IPS-NIHi7 (cell line): Measurements from ENCODE around the gene IFNA16.
"Not testable (repeated sequence)": the region's sequence is repeated elsewhere in the genome, so short reads cannot be mapped to it uniquely, and the experiment has no call there.

Experiments used
- DNase-seq: peaks from one replicate; pipeline ENCODE4 v3.0.0; 2012; ENCODE audit warnings: mixed read lengths; ENCODE audit errors: extremely low spot score

Gene IFNA16

DNA sequence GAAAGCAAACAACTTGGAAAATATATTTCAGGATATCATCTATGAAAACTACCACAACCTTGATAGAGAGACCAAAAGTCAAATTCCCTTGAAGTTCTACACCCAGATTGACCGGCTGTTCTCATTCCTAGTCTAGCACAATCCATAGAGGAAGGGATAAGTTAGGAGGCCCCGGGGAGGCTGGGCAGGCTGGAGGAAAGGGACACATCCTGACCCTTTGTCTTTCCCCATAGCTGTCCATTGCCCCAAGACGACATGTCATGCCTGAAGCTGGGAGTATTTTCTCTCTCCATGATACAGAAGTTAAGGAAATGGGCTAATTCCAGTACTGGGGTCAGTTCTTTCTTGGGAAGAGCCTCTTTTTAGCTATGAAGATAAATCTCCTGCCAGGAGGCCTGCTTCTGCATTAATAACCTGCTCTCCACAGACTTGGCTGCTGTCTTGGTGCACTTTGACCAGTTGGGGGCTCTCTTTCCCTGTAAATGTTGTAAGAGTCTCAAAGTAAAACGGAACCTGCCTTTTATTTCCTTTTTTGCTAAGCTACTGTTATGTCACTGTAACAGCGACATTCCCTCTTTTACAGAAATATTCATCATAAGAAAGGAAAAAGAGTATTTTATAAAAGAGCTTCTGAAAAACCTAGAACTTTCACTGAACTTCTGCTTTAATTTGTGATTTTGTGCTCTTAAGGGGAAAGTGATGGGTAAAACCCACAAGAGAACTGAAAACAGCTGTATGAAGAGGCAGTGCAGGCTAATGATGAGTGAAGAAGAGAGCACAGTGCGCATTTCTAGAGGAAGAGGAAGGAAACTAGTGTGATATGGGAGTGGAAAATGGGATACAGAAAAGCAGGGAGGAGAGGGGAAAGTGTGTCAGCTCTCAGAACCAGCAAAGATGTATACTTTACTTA lies 22.0 kb downstream of the IFNA16 start:
- not testable (repeated sequence) for DNase-seq

DNA sequence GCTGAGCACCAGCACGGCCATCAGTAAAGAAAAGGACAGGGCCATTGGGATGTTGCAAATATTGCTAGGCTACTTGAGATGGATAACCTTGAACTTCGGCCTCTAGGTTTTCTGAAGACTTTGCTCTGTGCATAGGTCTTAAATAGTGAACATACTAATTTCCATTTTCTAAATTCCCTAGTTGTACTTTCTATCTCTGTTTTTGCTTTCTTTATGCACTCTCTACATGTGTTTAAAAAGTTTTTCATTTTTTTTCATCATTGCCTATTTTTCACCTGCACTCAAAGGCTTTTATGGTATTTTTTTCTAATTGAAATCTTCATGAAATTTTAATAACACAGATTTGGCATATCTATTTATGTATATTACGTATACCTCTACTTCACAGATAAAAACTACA lies 29.6 kb downstream of the IFNA16 start, which contains the start of gene IFNA4:
IFNA4 (minus strand) TSS at position 101 of the 400 bp plus-strand sequence; CDS start at position 45, 56 bp downstream.
- DNase-seq, result not testable (repeated sequence)

DNA sequence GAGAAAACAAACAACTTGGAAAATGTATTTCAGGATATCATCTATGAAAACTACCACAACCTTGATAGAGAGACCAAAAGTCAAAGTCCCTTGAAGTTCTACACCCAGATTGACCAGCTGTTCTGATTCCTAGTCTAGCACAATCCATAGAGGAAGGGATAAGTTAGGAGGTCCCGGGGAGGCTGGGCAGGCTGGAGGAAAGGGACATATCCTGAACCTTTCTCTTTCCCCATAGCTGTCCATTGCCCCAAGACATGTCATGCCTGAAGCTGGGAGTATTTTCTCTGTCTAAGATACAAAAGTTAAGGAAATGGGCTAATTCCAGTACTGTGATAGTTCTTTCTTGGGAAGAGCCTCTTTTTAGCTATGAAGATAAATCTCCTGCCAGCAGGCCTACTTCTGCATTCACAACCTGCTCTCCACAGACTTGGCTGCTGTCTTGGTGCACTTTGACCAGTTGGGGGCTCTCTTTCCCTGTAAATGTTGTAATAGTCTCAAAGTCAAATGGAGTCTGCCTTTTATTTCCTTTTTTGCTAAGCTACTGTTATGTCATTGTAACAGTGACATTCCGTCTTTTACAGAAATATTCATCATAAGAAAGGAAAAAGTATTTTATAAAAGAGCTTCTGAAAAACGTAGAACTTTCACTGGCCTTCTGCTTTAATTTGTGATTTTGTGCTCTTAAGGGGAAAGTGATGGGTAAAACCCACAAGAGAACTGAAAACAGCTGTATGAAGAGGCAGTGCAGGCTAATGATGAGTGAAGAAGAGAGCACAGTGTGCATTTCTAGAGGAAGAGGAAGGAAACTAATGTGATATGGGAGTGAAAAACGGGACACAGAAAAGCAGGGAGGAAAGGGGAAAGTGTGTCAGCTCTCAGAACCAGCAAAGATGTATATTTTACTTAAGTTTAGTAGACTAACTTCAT lies 34.0 kb downstream of the IFNA16 start:
- peak; percentile 13 for DNase-seq

DNA sequence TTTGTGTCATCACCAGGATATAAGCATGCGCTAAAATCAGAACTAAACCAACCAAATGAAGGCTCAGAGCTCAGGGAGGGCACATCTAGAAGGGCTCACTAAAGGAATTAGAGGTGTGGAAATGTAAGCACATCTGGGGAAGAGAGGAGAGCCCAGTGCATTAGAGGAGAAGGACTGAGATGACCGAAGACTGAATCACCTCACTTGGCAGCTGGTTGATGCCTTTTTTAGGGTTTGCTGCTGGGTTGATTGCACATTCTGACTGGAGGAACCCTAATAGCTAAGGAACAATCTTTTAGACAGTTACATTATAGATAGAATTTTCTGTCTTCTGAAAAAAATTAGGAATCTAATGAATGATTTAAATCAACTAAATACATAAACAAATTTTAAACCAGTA lies 42.4 kb downstream of the IFNA16 start:
- no peak for DNase-seq

DNA sequence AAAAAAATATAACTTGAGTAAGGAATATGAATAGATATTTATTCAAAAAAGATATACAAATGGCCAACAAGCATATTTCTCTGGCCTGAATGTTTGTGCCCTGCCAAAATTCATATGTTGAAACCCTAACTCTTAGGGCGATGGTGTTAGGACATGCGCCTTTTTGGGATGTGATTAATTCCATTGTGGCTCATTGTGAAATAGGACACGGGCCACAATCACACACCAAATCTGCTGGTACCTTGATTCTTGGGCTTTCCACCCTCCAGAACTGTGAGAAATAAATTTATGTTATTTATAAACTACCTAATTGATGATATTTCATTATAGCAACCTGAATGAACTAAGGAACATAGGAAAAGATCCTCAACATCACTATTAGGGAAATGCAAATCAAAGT lies 45.0 kb downstream of the IFNA16 start:
- no peak for DNase-seq

DNA sequence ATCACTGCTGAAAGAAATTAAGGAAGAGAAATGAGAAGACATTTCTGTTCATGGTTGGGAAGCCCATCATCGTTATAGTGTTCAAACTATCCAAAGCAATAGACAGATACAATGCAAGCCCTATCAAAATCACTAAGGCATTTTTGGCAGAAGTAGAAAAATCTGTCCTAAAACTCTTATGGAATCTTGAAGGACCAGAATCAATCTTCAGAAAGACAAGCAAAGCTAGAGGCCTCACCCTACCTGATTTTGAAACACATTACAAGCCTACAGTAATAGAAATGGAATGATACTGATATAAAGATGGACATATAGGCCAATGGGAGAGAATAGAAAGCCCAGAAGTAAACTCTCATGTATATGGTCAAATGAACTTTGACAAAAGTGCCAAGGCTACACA lies 45.8 kb downstream of the IFNA16 start:
- no peak for DNase-seq

DNA sequence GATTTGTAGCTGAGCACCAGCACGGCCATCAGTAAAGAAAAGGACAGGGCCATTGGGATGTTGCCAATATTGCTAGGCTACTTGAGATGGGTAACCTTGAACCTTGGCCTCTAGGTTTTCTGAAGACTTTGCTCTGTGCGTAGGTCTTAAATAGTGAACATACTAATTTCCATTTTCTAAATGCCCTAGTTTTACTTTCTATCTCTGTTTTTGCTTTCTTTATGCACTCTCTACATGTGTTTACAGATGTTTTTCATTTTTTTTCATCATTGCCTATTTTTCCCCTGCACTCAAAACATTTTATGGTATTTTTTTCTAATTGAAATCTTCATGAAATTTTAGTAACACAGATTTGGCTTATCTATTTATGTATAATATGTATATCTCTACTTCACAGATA lies 50.6 kb downstream of the IFNA16 start, which contains the start of gene IFNA21:
IFNA21 (minus strand) TSS at position 101 of the 400 bp plus-strand sequence; CDS start at position 53, 48 bp downstream.
- not testable (repeated sequence) for DNase-seq
